H1 (cell line): Measurements from ENCODE around the gene ATPAF2. TPM values are rescaled to one million over a fixed set of nuclear protein-coding genes. Genes with fewer than 3 reads are reported as not detected.

ENCODE experiments used
- CTCF ChIA-PET: fragments of 300-600 bp; sonication (Branson Sonifier 250); formaldehyde crosslinking; loops from one replicate; lab custom pipeline; 2021; ENCODE audit not compliant: partially characterized antibody; lab: Charles Lee
- POLR2A ChIA-PET: fragments of 300-600 bp; sonication (Branson Sonifier 250); formaldehyde crosslinking; loops from one replicate; lab custom pipeline; 2021; ENCODE audit warnings: inconsistent platforms; ENCODE audit not compliant: partially characterized antibody; lab: Charles Lee
- DNase-seq, 2 experiments: peaks; one replicate each; pipeline versions ENCODE4 v3.0.0 to v3.0.0-alpha.2; 2010 to 2022; ENCODE audit warnings: low spot score in 2 of 2, low read depth in 1 of 2, mixed read lengths in 1 of 2
- FAIRE-seq: peaks from 2 replicates; lab custom pipeline; 2011; peaks lifted over from hg19 to GRCh38; lab: Jason Lieb, UNC
- H2AFZ ChIP-seq: 2 replicates; pipeline ENCODE4 v1.8.1; 2012; ENCODE audit warnings: low read length, inconsistent platforms
- H2AK5ac ChIP-seq: 2 replicates; pipeline ENCODE4 v1.6.1; 2013; ENCODE audit warnings: low read depth, low read length
- H2BK120ac ChIP-seq: replicated peaks from 2 replicates; pipeline ENCODE3; 2013; ENCODE audit warnings: low read depth, low read length, inconsistent platforms
- H2BK12ac ChIP-seq: 2 replicates; pipeline ENCODE4 v1.6.1; 2013; ENCODE audit warnings: low read depth, low read length
- H2BK15ac ChIP-seq: 2 replicates; pipeline ENCODE4 v1.6.1; 2013; ENCODE audit warnings: low read length
- H2BK20ac ChIP-seq: 2 replicates; pipeline ENCODE4 v1.6.1; 2013; ENCODE audit warnings: low read length
- H2BK5ac ChIP-seq: 2 replicates; pipeline ENCODE4 v1.6.1; 2013; ENCODE audit warnings: low read depth, low read length
- H3K14ac ChIP-seq: 2 replicates; pipeline ENCODE4 v1.6.1; 2013; ENCODE audit warnings: inconsistent platforms; ENCODE audit not compliant: insufficient read length
- H3K18ac ChIP-seq: 2 replicates; pipeline ENCODE4 v1.6.1; 2013; ENCODE audit warnings: low read length; ENCODE audit errors: extremely low read depth
- H3K23ac ChIP-seq: 2 replicates; pipeline ENCODE4 v1.6.1; 2013; ENCODE audit warnings: inconsistent platforms; ENCODE audit not compliant: insufficient read length
- H3K23me2 ChIP-seq: 2 replicates; pipeline ENCODE4 v1.6.1; 2013; ENCODE audit warnings: low read depth, low read length
- H3K27ac ChIP-seq: 2 replicates; pipeline ENCODE4 v1.6.1; 2011; ENCODE audit warnings: low read depth, low read length, inconsistent platforms
- H3K27me3 ChIP-seq, 4 experiments: replicated peaks in 1 of 4; 1 replicate in 1 of 4; 2 replicates in 3 of 4; pipeline versions ENCODE4 v1.6.1 to v1.8.1; 2011 to 2013; ENCODE audit warnings: low read length in 3 of 4, mild to moderate bottlenecking in 3 of 4, inconsistent platforms in 2 of 4, mixed read lengths in 2 of 4, moderate library complexity in 1 of 4; ENCODE audit not compliant: control insufficient read depth in 3 of 4, insufficient read depth in 3 of 4; ENCODE audit errors: extremely low read depth in 1 of 4
- H3K36me3 ChIP-seq, 4 experiments: 2 replicates each; pipeline versions ENCODE4 v1.6.1 to v1.8.1; 2011 to 2013; ENCODE audit warnings: mild to moderate bottlenecking in 4 of 4, low read length in 3 of 4, moderate library complexity in 2 of 4, control low read depth in 1 of 4, inconsistent platforms in 1 of 4; ENCODE audit not compliant: insufficient read depth in 4 of 4, control insufficient read depth in 2 of 4
- H3K4ac ChIP-seq: replicated peaks from 2 replicates; pipeline ENCODE3; 2013; ENCODE audit warnings: low read length, low read depth, mixed read lengths, inconsistent platforms; ENCODE audit not compliant: insufficient read length
- H3K4me1 ChIP-seq, 4 experiments: replicated peaks in 1 of 4; 1 replicate in 1 of 4; 2 replicates in 3 of 4; pipeline versions ENCODE4 v1.6.1 to v1.8.1; 2011 to 2013; ENCODE audit warnings: low read length in 3 of 4, inconsistent platforms in 2 of 4, mixed read lengths in 1 of 4; ENCODE audit not compliant: insufficient read depth in 4 of 4, control insufficient read depth in 3 of 4
- H3K4me2 ChIP-seq, 2 experiments: 2 replicates each; pipeline versions ENCODE4 v1.6.1 to v1.8.1; 2011 to 2013; ENCODE audit warnings: low read depth in 2 of 2, low read length in 2 of 2, control low read depth in 1 of 2, inconsistent platforms in 1 of 2, mild to moderate bottlenecking in 1 of 2; ENCODE audit not compliant: insufficient read depth in 1 of 2
- H3K4me3 ChIP-seq, 4 experiments: fragments of 200-600, 300-600 bp in 1 of 4; sonication (generic), shearing (Covaris generic), sonication (Bioruptor Twin) in 1 of 4; 2 replicates each; pipeline versions ENCODE4 v1.5.1 to v1.8.1; 2011 to 2016; ENCODE audit warnings: low read length in 4 of 4, low read depth in 3 of 4, control low read depth in 2 of 4, inconsistent platforms in 2 of 4, mild to moderate bottlenecking in 2 of 4, mixed read lengths in 1 of 4, moderate library complexity in 1 of 4; ENCODE audit not compliant: insufficient read depth in 2 of 4; ENCODE audit errors: extremely low read depth in 1 of 4
- H3K56ac ChIP-seq: replicated peaks from 2 replicates; pipeline ENCODE3; 2013; ENCODE audit warnings: low read depth, mild to moderate bottlenecking, mixed read lengths, low read length, inconsistent platforms; ENCODE audit not compliant: insufficient read length
- H3K79me1 ChIP-seq: 2 replicates; pipeline ENCODE4 v1.6.1; 2013; ENCODE audit warnings: low read depth, low read length, control low read depth
- H3K79me2 ChIP-seq, 2 experiments: 2 replicates each; pipeline versions ENCODE4 v1.6.1 to v1.8.1; 2012 to 2013; ENCODE audit warnings: low read length in 2 of 2, mild to moderate bottlenecking in 2 of 2, inconsistent platforms in 1 of 2; ENCODE audit not compliant: insufficient read depth in 2 of 2, control insufficient read depth in 1 of 2
- H3K9ac ChIP-seq, 4 experiments: replicated peaks in 1 of 4; 1 replicate in 1 of 4; 2 replicates in 3 of 4; pipeline versions ENCODE4 v1.6.1 to v1.8.1; 2011 to 2013; ENCODE audit warnings: low read depth in 3 of 4, low read length in 3 of 4, control low read depth in 2 of 4, mild to moderate bottlenecking in 2 of 4, moderate library complexity in 2 of 4, inconsistent platforms in 1 of 4; ENCODE audit errors: extremely low read depth in 1 of 4
- H3K9me3 ChIP-seq, 2 experiments: 2 replicates each; pipeline versions ENCODE4 v1.6.1 to v1.8.1; 2012 to 2013; ENCODE audit warnings: mild to moderate bottlenecking in 2 of 2, moderate library complexity in 2 of 2, control low read depth in 1 of 2, inconsistent platforms in 1 of 2, low read depth in 1 of 2, low read length in 1 of 2, mixed read lengths in 1 of 2; ENCODE audit not compliant: insufficient read depth in 2 of 2
- H4K20me1 ChIP-seq, 2 experiments: replicated peaks in 1 of 2; 2 replicates each; pipeline versions ENCODE3 to v1.8.1; 2011 to 2013; ENCODE audit warnings: inconsistent platforms in 2 of 2, low read length in 2 of 2, mild to moderate bottlenecking in 1 of 2; ENCODE audit not compliant: insufficient read depth in 2 of 2, control insufficient read depth in 1 of 2
- H4K5ac ChIP-seq: 2 replicates; pipeline ENCODE4 v1.6.1; 2013; ENCODE audit warnings: low read length, low read depth, mixed read lengths, inconsistent platforms; ENCODE audit not compliant: insufficient read length
- H4K8ac ChIP-seq: 2 replicates; pipeline ENCODE4 v1.8.0; 2013; ENCODE audit warnings: mild to moderate bottlenecking, moderate library complexity, low read length, inconsistent platforms; ENCODE audit not compliant: insufficient read depth; ENCODE audit errors: extremely low read depth
- H4K91ac ChIP-seq: replicated peaks from 2 replicates; pipeline ENCODE3; 2013; ENCODE audit warnings: low read length, mixed read lengths, inconsistent platforms; ENCODE audit not compliant: insufficient read length
- WGBS, 2 experiments: shearing (Covaris generic) in 1 of 2; methylation state at CpG; one replicate each; pipeline versions ENCODE4 v1.1.6 to v1.1.7; 2013 to 2015; ENCODE audit warnings: low lambda C conversion rate in 2 of 2, mixed read lengths in 2 of 2, inconsistent platforms in 1 of 2, low coverage in 1 of 2, missing lambda C conversion rate in 1 of 2; ENCODE audit not compliant: insufficient replicate concordance in 2 of 2, insufficient coverage in 1 of 2, insufficient read length in 1 of 2; ENCODE audit errors: extremely low coverage in 1 of 2, missing lambda C conversion rate in 1 of 2; 5-methylcytosine and 5-hydroxymethylcytosine counted together
- polyA plus RNA-seq, 7 experiments: library from polyadenylated mRNA; depleted of rRNA in 3 of 7; stranded (reverse) in 5 of 7; unstranded in 2 of 7; fragments of >200 nt in 5 of 7; fragments of 200-250 nt in 2 of 7; gene quantifications; 1 replicate in 5 of 7; 2 replicates in 1 of 7; 4 replicates in 1 of 7; pipeline versions ENCODE4 v1.2.1 to v1.2.3, GENCODE V29; 2011 to 2013; ENCODE audit warnings: missing spikeins in 2 of 7, mixed read lengths in 2 of 7
- total RNA-seq: library from RNA; stranded (reverse); fragmentation: NEBNext Ultra II Directional; extraction: Animal tissue kit (Norgen Biotek cat#: 25700); gene quantifications from 2 replicates; pipeline ENCODE4 v1.2.1, GENCODE V29; 2021

Gene ATPAF2
- total and polyA plus RNA-seq, 2 of the 8 experiments (the other 6 are each of a cell fraction or from before 2014, with no cell fraction given) = 19.6 to 22.9 TPM

DNA sequence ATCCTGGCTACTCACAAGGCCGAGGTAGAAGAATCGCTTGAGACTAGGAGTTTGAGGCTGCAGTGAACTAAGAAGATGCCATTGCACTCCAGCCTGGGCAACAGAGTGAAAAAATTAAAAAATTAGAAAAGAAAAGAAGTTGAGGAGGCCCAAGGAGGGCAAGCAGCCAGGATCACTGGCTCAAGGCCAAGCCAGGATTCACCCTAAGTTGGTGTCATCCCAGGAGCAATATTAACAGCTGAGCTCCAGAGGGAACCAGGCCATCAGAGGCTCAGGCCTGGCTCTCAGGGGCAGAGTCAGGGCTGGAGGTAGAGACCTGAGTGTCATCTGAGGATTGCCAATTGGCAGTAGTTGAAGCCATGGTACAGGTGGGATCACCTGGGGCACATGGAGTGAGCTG lies 45.6 kb downstream of the ATPAF2 start:
- no peak for DNase-seq
- no peak overlapping the region for H2BK5ac ChIP-seq
- no peak overlapping the region for H4K91ac ChIP-seq
- no peak overlapping the region for H4K8ac ChIP-seq
- ChIA-PET CTCF (interaction anchor here (1.0 to 5.4 kb wide), 8 partner anchors 10 to 117 kb away, joined by 3 to 49 read pairs (median 4); no protein-coding TSS in a partner anchor), POLR2A (no interaction called here)
- H2BK12ac ChIP-seq = peak overlapping the region; percentile 3; the same call in 1 of the 2 replicates
- H3K23ac ChIP-seq = no peak overlapping the region
- no peaks in the 10 kb centered on the region for H4K20me1 ChIP-seq
- no peak overlapping the region for H2AK5ac ChIP-seq
- no peak overlapping the region for H2BK120ac ChIP-seq
- no peak overlapping the region for H3K4me3 ChIP-seq
- WGBS, 2 experiments = 79% methylated on average over 2 of the region's 2 CpGs; no CpG with 5 or more reads in 1 of the 2 experiments
- H3K79me2 ChIP-seq = no peaks in the 10 kb centered on the region
- H3K4me1 ChIP-seq = peaks cover 0 to 5% (median 0%) of the 10 kb centered on the region in 4 experiments; a peak in 4 of 7 replicates
- H2BK20ac ChIP-seq = no peak overlapping the region
- no peak overlapping the region for H2BK15ac ChIP-seq
- FAIRE-seq = no peak
- H3K23me2 ChIP-seq = no peaks in the 10 kb centered on the region
- no peak overlapping the region for H3K4me2 ChIP-seq
- H3K79me1 ChIP-seq = no peaks in the 10 kb centered on the region
- no peak overlapping the region for H3K18ac ChIP-seq
- no peaks in the 10 kb centered on the region; a peak in 1 of 7 replicates for H3K27me3 ChIP-seq
- no peak overlapping the region for H3K56ac ChIP-seq
- H3K9ac ChIP-seq = no peak overlapping the region
- H3K36me3 ChIP-seq = no peaks in the 10 kb centered on the region
- no peak overlapping the region for H2AFZ ChIP-seq
- no peak overlapping the region for H3K4ac ChIP-seq
- no peak overlapping the region for H3K14ac ChIP-seq
- H3K9me3 ChIP-seq = no peaks in the 10 kb centered on the region
- H4K5ac ChIP-seq = no peak overlapping the region
- no peak overlapping the region for H3K27ac ChIP-seq
